ENCODE data around the gene TAB2. TPM values are rescaled to one million over a fixed set of nuclear protein-coding genes. Genes with fewer than 3 reads are reported as not detected.

TAB2 gene
- total and polyA plus RNA-seq, 2 of the 8 experiments (the other 6 are each of a cell fraction or from before 2014, with no cell fraction given) = 40.4 to 63.0 TPM

DNA sequence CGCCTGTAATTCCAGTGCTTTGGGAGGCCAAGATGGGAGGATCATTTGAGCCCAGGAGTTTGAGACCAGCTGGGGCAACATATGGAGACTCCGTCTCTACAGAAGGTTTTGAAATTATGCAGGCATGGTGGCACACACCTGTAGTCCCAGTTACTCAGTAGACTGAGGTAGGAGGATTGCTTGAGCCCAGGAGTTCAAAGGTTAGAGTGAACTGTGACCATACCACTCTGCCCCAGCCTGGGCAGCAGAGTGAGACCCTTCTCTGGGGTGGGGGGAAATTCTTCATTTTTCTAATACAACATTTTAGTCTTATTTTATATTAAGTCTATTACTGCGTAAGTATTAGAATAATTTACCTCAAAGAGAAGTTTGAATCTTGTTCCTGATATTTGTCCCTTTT lies 62.5 kb downstream of the TAB2 start (continued):
- TF ChIP-seq, protein P1, sequence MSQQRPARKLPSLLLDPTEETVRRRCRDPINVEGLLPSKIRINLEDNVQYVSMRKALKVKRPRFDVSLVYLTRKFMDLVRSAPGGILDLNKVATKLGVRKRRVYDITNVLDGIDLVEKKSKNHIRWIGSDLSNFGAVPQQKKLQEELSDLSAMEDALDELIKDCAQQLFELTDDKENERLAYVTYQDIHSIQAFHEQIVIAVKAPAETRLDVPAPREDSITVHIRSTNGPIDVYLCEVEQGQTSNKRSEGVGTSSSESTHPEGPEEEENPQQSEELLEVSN (IDR thresholded peaks at IDR 0.05) = no peak
- TF ChIP-seq RFX5 (IDR thresholded peaks at IDR 0.05; ENCODE audit: borderline replicate concordance, low read depth, low read length) (no peak), TCF12 (IDR thresholded peaks at IDR 0.05; ENCODE audit: low read depth, low read length) (no peak)
- TF ChIP-seq, protein P2, sequence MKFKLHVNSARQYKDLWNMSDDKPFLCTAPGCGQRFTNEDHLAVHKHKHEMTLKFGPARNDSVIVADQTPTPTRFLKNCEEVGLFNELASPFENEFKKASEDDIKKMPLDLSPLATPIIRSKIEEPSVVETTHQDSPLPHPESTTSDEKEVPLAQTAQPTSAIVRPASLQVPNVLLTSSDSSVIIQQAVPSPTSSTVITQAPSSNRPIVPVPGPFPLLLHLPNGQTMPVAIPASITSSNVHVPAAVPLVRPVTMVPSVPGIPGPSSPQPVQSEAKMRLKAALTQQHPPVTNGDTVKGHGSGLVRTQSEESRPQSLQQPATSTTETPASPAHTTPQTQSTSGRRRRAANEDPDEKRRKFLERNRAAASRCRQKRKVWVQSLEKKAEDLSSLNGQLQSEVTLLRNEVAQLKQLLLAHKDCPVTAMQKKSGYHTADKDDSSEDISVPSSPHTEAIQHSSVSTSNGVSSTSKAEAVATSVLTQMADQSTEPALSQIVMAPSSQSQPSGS (IDR thresholded peaks at IDR 0.05; ENCODE audit: low read length) = no peak
